HG02885 (cell line): Measurements from ENCODE around the gene MYRFL.
A peak's percentile ranks its signal among the peaks of the same experiment; 100 is the strongest.
"Not testable (repeated sequence)": the region's sequence is repeated elsewhere in the genome, so short reads cannot be mapped to it uniquely, and the experiment has no call there.

ENCODE experiments used
- ATAC-seq: cut with Tn5 transposase; IDR thresholded peaks from one replicate; pipeline ENCODE4 v1.9.1; 2021; ENCODE audit warnings: mild to moderate bottlenecking; ENCODE audit not compliant: unreplicated experiment, poor library complexity

Gene MYRFL

GRCh38 chr12:69840727-69841126 lies 15.7 kb downstream of the MYRFL start:
- no peak for ATAC-seq

GRCh38 chr12:69843608-69844007 lies 18.6 kb downstream of the MYRFL start:
- no peak for ATAC-seq

- ATAC-seq = no peak
Observed at GRCh38 chr12:69844416-69844815, 19.4 kb downstream of the MYRFL start.

GRCh38 chr12:69844836-69845235 lies 19.8 kb downstream of the MYRFL start:
- ATAC-seq = no peak

GRCh38 chr12:69846976-69847375 lies 21.9 kb downstream of the MYRFL start:
- ATAC-seq = no peak

- ATAC-seq = no peak
Observed at GRCh38 chr12:69851976-69852375, 26.9 kb downstream of the MYRFL start.

GRCh38 chr12:69853176-69853961 lies 28.3 kb downstream of the MYRFL start:
- not testable (repeated sequence) for ATAC-seq

GRCh38 chr12:69866698-69867097 lies 41.7 kb downstream of the MYRFL start:
- no peak for ATAC-seq

GRCh38 chr12:69868695-69869094 lies 43.7 kb downstream of the MYRFL start:
- ATAC-seq = no peak

GRCh38 chr12:69872804-69873203 lies 47.8 kb downstream of the MYRFL start:
- ATAC-seq = no peak

- no peak for ATAC-seq
Observed at GRCh38 chr12:69873429-69873828, 48.4 kb downstream of the MYRFL start.

GRCh38 chr12:69874606-69875005 lies 49.6 kb downstream of the MYRFL start:
- ATAC-seq = no peak

- no peak for ATAC-seq
Observed at GRCh38 chr12:69875416-69875935, 50.4 kb downstream of the MYRFL start.

- peak; percentile 94 for ATAC-seq
Observed at GRCh38 chr12:69879007-69879960, 54.3 kb downstream of the MYRFL start.

GRCh38 chr12:69880571-69880970 lies 55.5 kb downstream of the MYRFL start:
- ATAC-seq = no peak

GRCh38 chr12:69881771-69882170 lies 56.7 kb downstream of the MYRFL start:
- no peak for ATAC-seq

GRCh38 chr12:69884386-69884785 lies 59.4 kb downstream of the MYRFL start:
- no peak for ATAC-seq

- ATAC-seq = peak; percentile 90
Observed at GRCh38 chr12:69885658-69886057, 60.6 kb downstream of the MYRFL start.

- no peak for ATAC-seq
Observed at GRCh38 chr12:69886109-69886508, 61.1 kb downstream of the MYRFL start.

- ATAC-seq = no peak
Observed at GRCh38 chr12:69886715-69887114, 61.7 kb downstream of the MYRFL start.

- no peak for ATAC-seq
Observed at GRCh38 chr12:69888901-69889300, 63.9 kb downstream of the MYRFL start.
